HEK293 (cell line): ENCODE measurements around the gene NARS2.

Experiments
- CTCF ChIP-seq: fragments of 450-650 bp; formaldehyde crosslinking; IDR thresholded peaks from 2 replicates; pipeline ENCODE4 v1.5.1; 2016; ENCODE audit warnings: missing biosample characterization, missing genetic modification characterization
- KLF9 ChIP-seq: fragments of 450-650 bp; formaldehyde crosslinking; IDR thresholded peaks from 2 replicates; pipeline ENCODE4 v1.5.1; 2016; ENCODE audit warnings: missing biosample characterization, missing genetic modification characterization, low read depth
- PBX3 ChIP-seq: sonication (generic); formaldehyde crosslinking; IDR thresholded peaks from 2 replicates; pipeline ENCODE4 v1.8.1; 2022; ENCODE audit warnings: mild to moderate bottlenecking, moderate library complexity, missing genetic modification reagents
- ZNF416 ChIP-seq: fragments of 450-650 bp; formaldehyde crosslinking; IDR thresholded peaks from 2 replicates; pipeline ENCODE4 v1.5.1; 2016; ENCODE audit warnings: missing biosample characterization, missing genetic modification characterization
- ZNF777 ChIP-seq: fragments of 450-650 bp; formaldehyde crosslinking; IDR thresholded peaks from 2 replicates; pipeline ENCODE4 v1.5.1; 2017; ENCODE audit warnings: missing biosample characterization, missing genetic modification characterization, borderline replicate concordance

- TF ChIP-seq ZNF416 (tag by site-specific recombination) = no peak
- no peak for TF ChIP-seq ZNF777 (tag by site-specific recombination)
- TF ChIP-seq PBX3 (CRISPR knock-in tag) = no peak
- TF ChIP-seq KLF9 = no peak
- TF ChIP-seq CTCF = no peak
These were observed 153.9 kb downstream of the NARS2 start for GRCh38 chr11:78420796-78421209.
